GM21447 (cell line): ENCODE measurements around the gene METRN.

ENCODE experiments used
- ATAC-seq: cut with Tn5 transposase; IDR thresholded peaks from one replicate; pipeline ENCODE4 v1.9.1; 2021; ENCODE audit not compliant: unreplicated experiment

Gene METRN

GRCh38 chr16:677316-678190 lies 37.4 kb upstream of the METRN start:
- no peak for ATAC-seq

GRCh38 chr16:678209-678857 lies 36.6 kb upstream of the METRN start:
- no peak for ATAC-seq

GRCh38 chr16:678858-679813 lies 35.8 kb upstream of the METRN start:
- no peak for ATAC-seq

- peak; percentile 37 for ATAC-seq
Measured at GRCh38 chr16:679814-680624, 34.9 kb upstream of the METRN start, which contains the start of gene STUB1. Gene STUB1, plus strand, starts transcription at chr16:680410. Its CDS starts 116 bp downstream, at chr16:680526.

- no peak for ATAC-seq
Measured at GRCh38 chr16:680625-680945, 34.3 kb upstream of the METRN start.

- no peak for ATAC-seq
Measured at GRCh38 chr16:680967-681745, 33.8 kb upstream of the METRN start.

GRCh38 chr16:681746-682427 lies 33.0 kb upstream of the METRN start:
- ATAC-seq: no peak

GRCh38 chr16:682493-683395 lies 32.2 kb upstream of the METRN start:
- no peak for ATAC-seq

GRCh38 chr16:683396-684070 lies 31.4 kb upstream of the METRN start:
- no peak for ATAC-seq

- ATAC-seq: peak; percentile 47
Measured at GRCh38 chr16:684071-684794, 30.7 kb upstream of the METRN start, which contains the start of gene JMJD8. Gene JMJD8, minus strand, starts transcription at chr16:684334. Its CDS starts 15 bp downstream, at chr16:684319.

GRCh38 chr16:684961-685696 lies 29.8 kb upstream of the METRN start:
- no peak for ATAC-seq

GRCh38 chr16:685967-686366 lies 29.0 kb upstream of the METRN start:
- no peak for ATAC-seq

- no peak for ATAC-seq
Measured at GRCh38 chr16:686459-687260, 28.3 kb upstream of the METRN start.

- no peak for ATAC-seq
Measured at GRCh38 chr16:687499-687898, 27.4 kb upstream of the METRN start.

GRCh38 chr16:689175-689897 lies 25.6 kb upstream of the METRN start:
- ATAC-seq: no peak
